Activated T-cell treated with anti-CD3 and anti-CD28 coated beads, Interleukin-2, amount 50 U/mL, for 48 hours (primary cell): ENCODE measurements around the gene MXRA8.
A peak's percentile ranks its signal among the peaks of the same experiment; 100 is the strongest.

Experiments used
- DNase-seq, 2 experiments: peaks; one replicate each; pipeline ENCODE4 v3.0.0-alpha.2; 2020

Gene MXRA8

GRCh38 chr1:1348420-1349255 is 9.7 kb downstream of the MXRA8 start:
- DNase-seq, result peak in 1 of 2 experiments; percentile 42

- no peak for DNase-seq
Measured at GRCh38 chr1:1347663-1348419, 10.5 kb downstream of the MXRA8 start.

- DNase-seq, result no peak
Measured at GRCh38 chr1:1347026-1347595, 11.2 kb downstream of the MXRA8 start.

GRCh38 chr1:1346501-1346890 is 11.9 kb downstream of the MXRA8 start:
- no peak for DNase-seq

- no peak for DNase-seq
Measured at GRCh38 chr1:1345860-1346500, 12.4 kb downstream of the MXRA8 start.

- no peak for DNase-seq
Measured at GRCh38 chr1:1345384-1345783, 13.0 kb downstream of the MXRA8 start.

- peak; percentile 71 to 76 for DNase-seq
Measured at GRCh38 chr1:1344655-1345361, 13.5 kb downstream of the MXRA8 start.

- no peak for DNase-seq
Measured at GRCh38 chr1:1343811-1344421, 14.4 kb downstream of the MXRA8 start.

GRCh38 chr1:1342584-1343115 is 15.7 kb downstream of the MXRA8 start:
- DNase-seq, result no peak

- DNase-seq, result no peak
Measured at GRCh38 chr1:1342061-1342562, 16.2 kb downstream of the MXRA8 start.

GRCh38 chr1:1341549-1342021 is 16.8 kb downstream of the MXRA8 start:
- no peak for DNase-seq

GRCh38 chr1:1340791-1341548 is 17.4 kb downstream of the MXRA8 start:
- DNase-seq, result no peak

- DNase-seq, result no peak
Measured at GRCh38 chr1:1340185-1340584, 18.2 kb downstream of the MXRA8 start.

GRCh38 chr1:1338278-1338677 is 20.1 kb downstream of the MXRA8 start:
- no peak for DNase-seq

- peak; percentile 63 to 75 for DNase-seq
Measured at GRCh38 chr1:1337793-1338147, 20.6 kb downstream of the MXRA8 start.

GRCh38 chr1:1336931-1337792 is 21.2 kb downstream of the MXRA8 start:
- DNase-seq, result no peak

GRCh38 chr1:1336446-1336845 is 21.9 kb downstream of the MXRA8 start:
- no peak for DNase-seq

GRCh38 chr1:1335792-1336248 is 22.5 kb downstream of the MXRA8 start:
- no peak for DNase-seq

- no peak for DNase-seq
Measured at GRCh38 chr1:1335283-1335682, 23.1 kb downstream of the MXRA8 start.

GRCh38 chr1:1334835-1335234 is 23.5 kb downstream of the MXRA8 start:
- no peak for DNase-seq
